BLaER1 treated with 17β-estradiol and CSF1 and Interleukin-3, amounts not matched to agents 10 nM and 100 nM (cell line): ENCODE results near the gene MORC4.
A peak's percentile ranks its signal among the peaks of the same experiment; 100 is the strongest.

ENCODE experiments used
- H3K27ac ChIP-seq, 11 experiments: shearing (Covaris generic); formaldehyde crosslinking; 2 replicates each; pipeline ENCODE4 v1.8.1; 2022
- H3K27me3 ChIP-seq, 11 experiments: shearing (Covaris generic); formaldehyde crosslinking; 2 replicates each; pipeline ENCODE4 v1.8.1; 2022
- H3K36me3 ChIP-seq, 11 experiments: shearing (Covaris generic); formaldehyde crosslinking; 2 replicates each; pipeline ENCODE4 v1.8.1; 2022
- H3K4me1 ChIP-seq, 10 experiments: shearing (Covaris generic); formaldehyde crosslinking; 2 replicates each; pipeline ENCODE4 v1.8.1; 2022
- H3K4me2 ChIP-seq, 11 experiments: shearing (Covaris generic); formaldehyde crosslinking; 2 replicates each; pipeline ENCODE4 v1.8.1; 2022
- H3K4me3 ChIP-seq, 10 experiments: shearing (Covaris generic); formaldehyde crosslinking; 2 replicates each; pipeline ENCODE4 v1.8.1; 2022
- H3K9ac ChIP-seq, 11 experiments: shearing (Covaris generic); formaldehyde crosslinking; 2 replicates each; pipeline ENCODE4 v1.8.1; 2022
- H3K9me3 ChIP-seq, 11 experiments: shearing (Covaris generic); formaldehyde crosslinking; replicated peaks in 1 of 11; 2 replicates each; pipeline ENCODE4 v1.8.1; 2022
- H4K20me1 ChIP-seq, 11 experiments: shearing (Covaris generic); formaldehyde crosslinking; 2 replicates each; pipeline ENCODE4 v1.8.1; 2022
- Cebpa-rat ChIP-seq, 11 experiments: shearing (Covaris generic); IDR thresholded peaks; 2 replicates each; pipeline ENCODE4 v1.8.1; 2022

MORC4 gene

DNA sequence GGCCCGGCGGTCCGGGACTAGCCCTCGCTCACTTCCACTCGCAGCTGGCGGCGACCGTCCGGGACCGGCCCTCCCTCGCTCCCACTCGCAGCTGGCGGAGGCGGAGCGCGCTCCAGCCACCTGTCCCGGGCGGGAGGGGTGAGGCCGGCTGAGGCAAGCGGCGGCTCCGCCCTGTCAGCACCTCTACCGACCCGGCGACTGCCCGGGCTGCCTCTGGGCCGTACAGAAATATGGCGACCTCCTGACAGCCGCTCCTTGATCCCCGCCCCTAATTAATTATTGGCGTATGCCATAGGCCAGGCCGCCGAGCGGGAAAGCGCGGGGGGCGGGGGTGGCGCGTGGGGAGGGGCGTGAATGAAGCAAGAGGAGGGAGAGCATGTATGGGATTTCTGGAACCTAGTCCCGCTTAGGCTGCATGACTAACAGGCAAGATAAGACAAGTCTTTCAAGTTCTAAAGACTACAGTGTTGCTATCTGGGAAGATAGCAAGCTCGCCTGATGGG, at the start of gene MORC4:
MORC4 (minus strand) TSS at position 200 of the 503 bp plus-strand sequence. CDS start 243 bp downstream, outside the sequence.
- H3K27ac ChIP-seq: peak within 1 kb of the TSS in 9 of 11 experiments; percentile 20 to 61 (median 37); a peak in 13 of 22 replicates
- H3K4me1 ChIP-seq: 0 out of 20 replicates have a peak, but pooled peaks cover 0 to 3% (median 0%) of the 10 kb centered on the region in 10 experiments
- H3K4me2 ChIP-seq: peak within 1 kb of the TSS; percentile 68 to 84 (median 79)
- H3K9ac ChIP-seq: peak within 1 kb of the TSS; percentile 61 to 81 (median 75)
- H3K36me3 ChIP-seq: no peaks in the 10 kb centered on the region
- H4K20me1 ChIP-seq: peaks cover 0 to 7% (median 0%) of the 10 kb centered on the region in 11 experiments; a peak in 3 of 22 replicates
- no peak for TF ChIP-seq Cebpa-rat (IDR thresholded peaks at IDR 0.05)
- peaks cover 0 to 20% (median 15%) of the 10 kb centered on the region in 11 experiments; a peak in 19 of 22 replicates for H3K9me3 ChIP-seq
- peaks cover 54 to 89% (median 79%) of the 10 kb centered on the region in 11 experiments for H3K27me3 ChIP-seq
- H3K4me3 ChIP-seq: peak within 1 kb of the TSS; percentile 66 to 77 (median 70)

DNA sequence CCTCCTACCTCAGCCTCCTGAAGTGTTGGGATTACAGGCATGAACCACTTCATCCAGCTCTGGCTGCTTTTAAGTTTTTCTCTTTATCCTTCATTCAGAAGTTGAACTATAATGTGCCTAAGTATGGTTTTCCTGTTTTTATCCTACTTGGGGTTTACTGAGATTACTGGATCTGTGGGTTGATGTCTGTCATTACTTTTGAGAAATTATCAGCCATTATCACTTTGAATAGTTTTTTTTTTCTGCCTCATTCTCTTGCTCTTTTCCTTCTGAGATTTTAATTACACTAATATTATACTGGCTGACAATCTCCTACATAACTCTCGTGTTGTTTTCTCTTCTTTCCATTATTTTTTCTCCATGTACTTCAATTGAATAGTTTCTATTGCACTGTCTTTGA, 47.6 kb upstream of the MORC4 start:
- Histone ChIP-seq H3K9ac (no peak overlapping the region), H3K4me2 (no peak overlapping the region), H4K20me1 (no peaks in the 10 kb centered on the region), H3K4me1 (peaks cover 0 to 7% (median 6%) of the 10 kb centered on the region in 10 experiments; a peak in 9 of 20 replicates), H3K36me3 (no peaks in the 10 kb centered on the region), H3K9me3 (peaks cover 6 to 19% (median 14%) of the 10 kb centered on the region in 11 experiments), H3K27me3 (peaks cover 58 to 97% (median 93%) of the 10 kb centered on the region in 11 experiments; a peak in 21 of 22 replicates), H3K27ac (no peak overlapping the region), H3K4me3 (no peak overlapping the region)
- TF ChIP-seq Cebpa-rat (IDR thresholded peaks at IDR 0.05): no peak

DNA sequence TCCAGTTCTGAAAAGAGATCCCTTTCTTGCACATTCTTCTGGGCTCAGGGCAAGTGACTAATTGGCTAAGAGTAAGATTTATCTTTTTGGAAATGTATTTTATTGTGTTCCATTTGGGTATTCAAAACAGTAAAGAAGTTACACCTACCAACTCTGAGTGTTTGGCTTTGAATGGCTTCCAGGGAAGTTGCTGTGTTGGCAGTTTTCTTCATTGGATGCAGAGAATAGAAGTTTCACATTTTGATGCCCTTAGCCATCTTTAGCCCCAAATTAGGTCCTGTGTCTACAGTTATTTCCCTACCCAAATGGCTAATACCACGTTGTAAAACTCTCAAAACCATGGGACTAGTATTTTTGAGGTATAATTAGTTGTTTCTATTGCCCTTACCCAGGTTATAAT, 29.7 kb upstream of the MORC4 start:
- no peaks in the 10 kb centered on the region for H3K36me3 ChIP-seq
- no peak overlapping the region for H3K27ac ChIP-seq

GRCh38 chrX:107025545-107025944, 25.5 kb upstream of the MORC4 start:
- no peaks in the 10 kb centered on the region for H3K9me3 ChIP-seq
- no peak overlapping the region for H3K27ac ChIP-seq
- H3K36me3 ChIP-seq: no peaks in the 10 kb centered on the region
- no peaks in the 10 kb centered on the region; a peak in 1 of 22 replicates for H4K20me1 ChIP-seq
- H3K4me3 ChIP-seq: no peak overlapping the region
- H3K4me2 ChIP-seq: no peak overlapping the region
- no peaks in the 10 kb centered on the region; a peak in 1 of 20 replicates for H3K4me1 ChIP-seq
- no peak for TF ChIP-seq Cebpa-rat (IDR thresholded peaks at IDR 0.05)
- H3K9ac ChIP-seq: no peak overlapping the region
- peaks cover 56 to 98% (median 94%) of the 10 kb centered on the region in 11 experiments for H3K27me3 ChIP-seq

More for the DNA sequence above, 29.7 kb upstream of the MORC4 start:
- no peak overlapping the region for H3K9ac ChIP-seq
- H4K20me1 ChIP-seq: no peaks in the 10 kb centered on the region; a peak in 1 of 22 replicates
- H3K9me3 ChIP-seq: no peaks in the 10 kb centered on the region
- no peaks in the 10 kb centered on the region for H3K4me1 ChIP-seq
- H3K4me3 ChIP-seq: no peak overlapping the region
- TF ChIP-seq Cebpa-rat (IDR thresholded peaks at IDR 0.05): no peak
- peaks cover 48 to 100% (median 93%) of the 10 kb centered on the region in 11 experiments; a peak in 20 of 22 replicates for H3K27me3 ChIP-seq
- no peak overlapping the region for H3K4me2 ChIP-seq

DNA sequence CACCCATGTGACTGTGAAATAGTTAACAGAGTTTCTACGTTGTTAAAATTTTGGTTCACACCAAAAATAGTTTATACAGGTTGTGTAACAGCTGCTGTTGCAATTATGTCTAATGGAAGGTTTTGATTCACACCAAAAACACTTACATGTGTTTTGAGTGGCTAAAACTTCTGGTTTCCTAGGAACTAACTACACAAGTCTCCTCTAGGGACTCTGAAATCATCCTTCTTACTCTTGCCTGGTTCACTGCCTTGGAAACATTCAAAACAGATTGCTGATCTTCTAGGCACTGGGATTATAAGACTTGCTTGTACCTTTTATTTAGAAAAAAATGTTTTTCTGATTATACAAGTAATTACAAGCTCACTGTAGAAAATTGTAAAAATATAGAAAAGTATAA, 14.9 kb upstream of the MORC4 start:
- Histone ChIP-seq H3K4me3 (no peak overlapping the region), H3K27ac (no peak overlapping the region), H3K9me3 (0 out of 22 replicates have a peak, but pooled peaks cover 0 to 6% (median 0%) of the 10 kb centered on the region in 11 experiments), H3K9ac (no peak overlapping the region), H4K20me1 (no peaks in the 10 kb centered on the region; a peak in 2 of 22 replicates), H3K4me2 (no peak overlapping the region), H3K27me3 (peaks cover 42 to 88% (median 82%) of the 10 kb centered on the region in 11 experiments), H3K36me3 (no peaks in the 10 kb centered on the region), H3K4me1 (no peaks in the 10 kb centered on the region)
- no peak for TF ChIP-seq Cebpa-rat (IDR thresholded peaks at IDR 0.05)

DNA sequence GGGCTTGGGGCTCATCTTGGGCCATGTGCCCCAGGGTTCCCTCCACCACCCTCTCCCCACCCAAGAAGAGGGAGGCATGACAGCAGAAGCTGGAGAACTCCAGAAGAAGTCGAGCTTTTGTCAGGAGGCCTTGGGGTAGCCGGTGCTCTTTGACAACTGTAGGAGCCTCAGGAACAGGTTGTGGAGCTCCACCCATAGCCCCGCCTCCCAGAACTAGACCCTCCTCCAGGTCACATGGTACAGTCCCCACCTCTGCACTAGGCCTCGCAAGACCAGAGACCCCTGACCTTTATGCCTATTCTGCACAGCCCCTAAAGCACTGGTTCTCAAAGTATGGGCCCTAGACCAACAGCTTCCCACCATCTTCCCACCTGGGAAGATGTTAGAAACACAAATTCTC, 8.0 kb upstream of the MORC4 start:
- TF ChIP-seq Cebpa-rat (IDR thresholded peaks at IDR 0.05): no peak
- no peak overlapping the region for H3K9ac ChIP-seq
- no peak overlapping the region for H3K4me3 ChIP-seq
- H3K36me3 ChIP-seq: no peaks in the 10 kb centered on the region
- peaks cover 43 to 73% (median 65%) of the 10 kb centered on the region in 11 experiments for H3K27me3 ChIP-seq
- no peaks in the 10 kb centered on the region for H3K4me1 ChIP-seq
- peaks cover 0 to 5% (median 0%) of the 10 kb centered on the region in 11 experiments; a peak in 1 of 22 replicates for H3K9me3 ChIP-seq
- no peak overlapping the region for H3K27ac ChIP-seq
- no peaks in the 10 kb centered on the region; a peak in 3 of 22 replicates for H4K20me1 ChIP-seq
- no peak overlapping the region for H3K4me2 ChIP-seq

- Histone ChIP-seq H3K27me3 (peaks cover 46 to 87% (median 76%) of the 10 kb centered on the region in 11 experiments), H3K4me2 (peak overlapping the region; percentile 68 to 84 (median 79)), H4K20me1 (peaks cover 0 to 7% (median 0%) of the 10 kb centered on the region in 11 experiments; a peak in 2 of 22 replicates), H3K4me1 (0 out of 20 replicates have a peak, but pooled peaks cover 0 to 3% (median 0%) of the 10 kb centered on the region in 10 experiments), H3K36me3 (no peaks in the 10 kb centered on the region), H3K27ac (peak overlapping the region in 9 of 11 experiments; percentile 20 to 61 (median 37); a peak in 13 of 22 replicates), H3K9ac (peak overlapping the region; percentile 61 to 81 (median 75)), H3K4me3 (peak overlapping the region; percentile 66 to 77 (median 70)), H3K9me3 (peaks cover 0 to 19% (median 15%) of the 10 kb centered on the region in 11 experiments; a peak in 19 of 22 replicates)
- TF ChIP-seq Cebpa-rat (IDR thresholded peaks at IDR 0.05): no peak
Measured at GRCh38 chrX:106999002-106999975, 723 bp downstream of the MORC4 start.

GRCh38 chrX:106997611-106998010, 2.4 kb downstream of the MORC4 start:
- Histone ChIP-seq H3K27ac (no peak overlapping the region), H3K4me2 (no peak overlapping the region), H3K9me3 (peaks cover 0 to 19% (median 15%) of the 10 kb centered on the region in 11 experiments; a peak in 18 of 22 replicates), H3K27me3 (peaks cover 47 to 87% (median 76%) of the 10 kb centered on the region in 11 experiments), H3K4me3 (no peak overlapping the region), H3K36me3 (no peaks in the 10 kb centered on the region), H3K4me1 (0 out of 20 replicates have a peak, but pooled peaks cover 0 to 3% (median 0%) of the 10 kb centered on the region in 10 experiments), H4K20me1 (peaks cover 0 to 7% (median 0%) of the 10 kb centered on the region in 11 experiments; a peak in 1 of 22 replicates), H3K9ac (no peak overlapping the region)
- no peak for TF ChIP-seq Cebpa-rat (IDR thresholded peaks at IDR 0.05)
